Activated CD4-positive, alpha-beta memory T cell treated with anti-CD3 and anti-CD28 coated beads for 36 hours (primary cell): Measurements from ENCODE around the gene AOC2. TPM values are rescaled to one million over a fixed set of nuclear protein-coding genes. Genes with fewer than 3 reads are reported as not detected.
"Not testable (repeated sequence)": the region's sequence is repeated elsewhere in the genome, so short reads cannot be mapped to it uniquely, and the experiment has no call there.

Experiments used
- CTCF ChIA-PET: fragments of 350-600 bp; sonication (Branson Sonifier 250); formaldehyde crosslinking; loops from one replicate; lab custom pipeline; 2021; ENCODE audit warnings: antibody characterized with exemption, inconsistent platforms; lab: Charles Lee
- POLR2A ChIA-PET: fragments of 350-600 bp; sonication (Branson Sonifier 250); formaldehyde crosslinking; loops from one replicate; lab custom pipeline; 2021; ENCODE audit warnings: antibody characterized with exemption; lab: Charles Lee
- DNase-seq: peaks from one replicate; pipeline ENCODE4 v3.0.0-alpha.2; 2020
- H3K27ac Mint-ChIP-seq: one replicate; pipeline ENCODE4 v1.8.0; 2021; ENCODE audit warnings: mixed read lengths
- H3K27me3 Mint-ChIP-seq: one replicate; pipeline ENCODE4 v1.8.0; 2021; ENCODE audit warnings: mixed read lengths
- H3K36me3 Mint-ChIP-seq: one replicate; pipeline ENCODE4 v1.8.0; 2021; ENCODE audit warnings: mixed read lengths
- H3K4me1 Mint-ChIP-seq: one replicate; pipeline ENCODE4 v1.8.0; 2021; ENCODE audit warnings: low read depth, mixed read lengths
- H3K4me3 Mint-ChIP-seq: one replicate; pipeline ENCODE4 v1.8.0; 2021; ENCODE audit warnings: mild to moderate bottlenecking, mixed read lengths
- H3K9me3 Mint-ChIP-seq: one replicate; pipeline ENCODE4 v1.8.0; 2021; ENCODE audit warnings: mixed read lengths
- intact Hi-C: fragments of 100-400 bp; cut with micrococcal nuclease; formaldehyde crosslinking; loops from one replicate; pipeline ENCODE4 v1.15.1; 2023
- total RNA-seq, 2 experiments: library from RNA; stranded (reverse); gene quantifications; one replicate each; pipeline ENCODE4 v1.2.3, GENCODE V29; 2021

Gene AOC2
- total RNA-seq, 2 experiments from 2014 or later, result 1.7 to 2.0 TPM

DNA sequence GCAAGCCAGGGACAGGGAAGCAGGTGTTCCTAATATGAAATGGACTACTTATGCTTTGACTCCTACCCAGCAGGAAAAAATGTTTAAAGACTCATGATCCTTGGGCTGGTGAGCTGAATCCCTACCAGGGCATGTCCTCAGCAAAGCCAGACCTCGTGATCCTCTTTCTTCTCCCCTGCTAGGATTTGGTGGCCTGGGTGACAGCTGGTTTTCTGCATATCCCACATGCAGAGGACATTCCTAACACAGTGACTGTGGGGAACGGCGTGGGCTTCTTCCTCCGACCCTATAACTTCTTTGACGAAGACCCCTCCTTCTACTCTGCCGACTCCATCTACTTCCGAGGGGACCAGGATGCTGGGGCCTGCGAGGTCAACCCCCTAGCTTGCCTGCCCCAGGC is 11.7 kb downstream of the AOC2 start:
- intact Hi-C loops, result not testable (repeated sequence)

GRCh38 chr17:42856516-42856915 is 12.1 kb downstream of the AOC2 start:
- DNase-seq, H3K27me3 Mint-ChIP-seq, H3K4me3 Mint-ChIP-seq, intact Hi-C loops, H3K4me1 Mint-ChIP-seq, H3K27ac Mint-ChIP-seq, CTCF ChIA-PET, POLR2A ChIA-PET, H3K9me3 Mint-ChIP-seq, H3K36me3 Mint-ChIP-seq: not testable (repeated sequence)

More for the DNA sequence above, 11.7 kb downstream of the AOC2 start:
- H3K27me3 Mint-ChIP-seq, H3K9me3 Mint-ChIP-seq, H3K4me3 Mint-ChIP-seq, H3K27ac Mint-ChIP-seq, DNase-seq, H3K4me1 Mint-ChIP-seq, CTCF ChIA-PET, POLR2A ChIA-PET, H3K36me3 Mint-ChIP-seq: not testable (repeated sequence)

DNA sequence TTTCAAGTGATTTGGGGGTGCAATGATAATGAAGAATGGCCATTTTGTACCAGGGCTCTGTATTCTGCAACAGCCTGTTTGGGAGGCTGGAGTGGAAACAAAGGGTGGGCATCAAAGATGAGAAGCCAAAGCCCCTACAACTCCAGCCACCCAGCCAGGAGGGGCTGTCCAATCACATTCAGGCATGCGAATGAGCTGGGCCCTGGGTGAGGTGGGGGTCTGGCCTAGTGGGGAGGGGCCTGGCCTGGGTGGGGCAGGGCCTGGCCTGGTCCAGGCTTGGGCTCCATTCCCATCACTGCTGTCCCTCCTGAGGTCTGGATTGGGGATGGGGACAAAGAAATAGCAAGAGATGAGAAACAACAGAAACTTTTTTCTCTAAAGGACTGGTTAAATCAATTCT is 13.0 kb downstream of the AOC2 start:
- Mint-ChIP-seq H3K4me3 (no peak overlapping the region), H3K27ac (no peak overlapping the region), H3K27me3 (peaks cover 1% of the 10 kb centered on the region), H3K9me3 (no peaks in the 10 kb centered on the region), H3K4me1 (no peaks in the 10 kb centered on the region), H3K36me3 (peaks cover 3% of the 10 kb centered on the region)
- no peak for DNase-seq
- intact Hi-C loops, result no loop called here
- CTCF ChIA-PET, result no interaction called here
- POLR2A ChIA-PET, result no interaction called here

DNA sequence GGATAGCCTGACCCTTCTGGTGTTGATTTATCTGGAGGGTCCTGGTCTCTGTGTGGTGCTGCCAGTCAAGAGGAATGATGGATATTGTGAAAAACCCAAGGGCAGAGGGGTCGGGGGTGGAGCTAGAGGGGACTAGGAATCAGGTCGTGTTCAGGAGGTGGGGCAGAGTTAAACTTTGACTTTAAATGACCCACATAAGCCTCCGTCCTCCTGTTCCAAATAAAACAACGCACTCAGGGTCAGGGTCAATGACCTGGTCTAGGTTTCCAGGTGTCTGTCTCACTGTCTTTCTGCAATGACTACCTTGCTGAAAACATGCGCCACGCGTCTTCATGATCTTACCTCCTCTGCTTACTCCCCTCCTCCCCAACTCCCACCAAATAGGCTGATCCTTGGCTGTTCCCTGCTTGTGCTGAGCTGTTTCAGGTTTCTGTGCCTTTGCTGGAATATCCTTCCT is 21.3 kb downstream of the AOC2 start:
- CTCF ChIA-PET, result no interaction called here
- POLR2A ChIA-PET, result no interaction called here
- no peaks in the 10 kb centered on the region for H3K4me1 Mint-ChIP-seq
- H3K27ac Mint-ChIP-seq, result no peak overlapping the region
- no peaks in the 10 kb centered on the region for H3K36me3 Mint-ChIP-seq
- peaks cover 8% of the 10 kb centered on the region for H3K27me3 Mint-ChIP-seq
- H3K4me3 Mint-ChIP-seq, result no peak overlapping the region
- peaks cover 2% of the 10 kb centered on the region for H3K9me3 Mint-ChIP-seq
- DNase-seq, result no peak
- intact Hi-C loops, result no loop called here

GRCh38 chr17:42866216-42866615 is 21.8 kb downstream of the AOC2 start:
- Mint-ChIP-seq H3K4me1 (no peaks in the 10 kb centered on the region), H3K9me3 (peaks cover 2% of the 10 kb centered on the region), H3K4me3 (no peak overlapping the region), H3K27me3 (peaks cover 8% of the 10 kb centered on the region), H3K36me3 (no peaks in the 10 kb centered on the region), H3K27ac (no peak overlapping the region)
- DNase-seq, result no peak
- CTCF ChIA-PET, result no interaction called here
- intact Hi-C loops, result no loop called here
- POLR2A ChIA-PET, result no interaction called here

GRCh38 chr17:42866631-42867575 is 22.5 kb downstream of the AOC2 start:
- no peaks in the 10 kb centered on the region for H3K4me1 Mint-ChIP-seq
- peaks cover 2% of the 10 kb centered on the region for H3K9me3 Mint-ChIP-seq
- POLR2A ChIA-PET, result no interaction called here
- intact Hi-C loops, result no loop called here
- no peak overlapping the region for H3K27ac Mint-ChIP-seq
- peaks cover 8% of the 10 kb centered on the region for H3K27me3 Mint-ChIP-seq
- H3K36me3 Mint-ChIP-seq, result no peaks in the 10 kb centered on the region
- CTCF ChIA-PET, result no interaction called here
- DNase-seq, result no peak
- no peak overlapping the region for H3K4me3 Mint-ChIP-seq

DNA sequence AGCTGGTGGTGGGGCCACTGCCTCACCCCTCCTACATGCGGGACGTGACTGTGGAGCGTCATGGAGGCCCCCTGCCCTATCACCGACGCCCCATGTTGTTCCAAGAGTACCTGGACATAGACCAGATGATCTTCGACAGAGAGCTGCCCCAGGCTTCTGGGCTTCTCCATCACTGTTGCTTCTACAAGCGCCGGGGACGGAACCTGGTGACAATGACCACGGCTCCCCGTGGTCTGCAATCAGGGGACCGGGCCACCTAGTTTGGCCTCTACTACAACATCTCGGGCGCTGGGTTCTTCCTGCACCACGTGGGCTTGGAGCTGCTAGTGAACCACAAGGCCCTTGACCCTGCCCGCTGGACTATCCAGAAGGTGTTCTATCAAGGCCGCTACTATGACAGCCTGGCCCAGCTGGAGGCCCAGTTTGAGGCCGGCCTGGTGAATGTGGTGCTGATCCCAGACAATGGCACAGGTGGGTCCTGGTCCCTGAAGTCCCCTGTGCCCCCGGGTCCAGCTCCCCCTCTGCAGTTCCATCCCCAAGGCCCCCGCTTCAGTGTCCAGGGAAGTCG is 23.4 kb downstream of the AOC2 start:
- H3K4me3 Mint-ChIP-seq, POLR2A ChIA-PET, H3K27me3 Mint-ChIP-seq, H3K36me3 Mint-ChIP-seq, H3K4me1 Mint-ChIP-seq, CTCF ChIA-PET, H3K9me3 Mint-ChIP-seq, intact Hi-C loops, DNase-seq, H3K27ac Mint-ChIP-seq: not testable (repeated sequence)

- peaks cover 2% of the 10 kb centered on the region for H3K9me3 Mint-ChIP-seq
- intact Hi-C loops, result no loop called here
Measured at GRCh38 chr17:42868338-42868737, 24.0 kb downstream of the AOC2 start.

GRCh38 chr17:42871647-42872046 is 27.3 kb downstream of the AOC2 start:
- Mint-ChIP-seq H3K27ac (no peak overlapping the region), H3K4me3 (no peak overlapping the region), H3K36me3 (no peaks in the 10 kb centered on the region), H3K27me3 (peaks cover 5% of the 10 kb centered on the region), H3K9me3 (peaks cover 2% of the 10 kb centered on the region), H3K4me1 (no peaks in the 10 kb centered on the region)
- POLR2A ChIA-PET, result no interaction called here
- CTCF ChIA-PET, result no interaction called here
- intact Hi-C loops, result no loop called here
- DNase-seq, result no peak

More at GRCh38 chr17:42868338-42868737, 24.0 kb downstream of the AOC2 start:
- no peak for DNase-seq
- Mint-ChIP-seq H3K4me1 (no peaks in the 10 kb centered on the region), H3K27me3 (peaks cover 10% of the 10 kb centered on the region), H3K36me3 (no peaks in the 10 kb centered on the region), H3K27ac (no peak overlapping the region), H3K4me3 (no peak overlapping the region)
- ChIA-PET CTCF (no interaction called here), POLR2A (no interaction called here)

GRCh38 chr17:42872251-42872965 is 28.0 kb downstream of the AOC2 start:
- ChIA-PET CTCF (no interaction called here), POLR2A (no interaction called here)
- H3K4me3 Mint-ChIP-seq, result no peak overlapping the region
- no peaks in the 10 kb centered on the region for H3K4me1 Mint-ChIP-seq
- H3K9me3 Mint-ChIP-seq, result peaks cover 2% of the 10 kb centered on the region
- H3K27me3 Mint-ChIP-seq, result peaks cover 5% of the 10 kb centered on the region
- intact Hi-C loops, result no loop called here
- no peak for DNase-seq
- no peaks in the 10 kb centered on the region for H3K36me3 Mint-ChIP-seq
- no peak overlapping the region for H3K27ac Mint-ChIP-seq

- H3K4me3 Mint-ChIP-seq, result no peak overlapping the region
- peaks cover 5% of the 10 kb centered on the region for H3K27me3 Mint-ChIP-seq
- peaks cover 2% of the 10 kb centered on the region for H3K9me3 Mint-ChIP-seq
- intact Hi-C loops, result no loop called here
- ChIA-PET CTCF (no interaction called here), POLR2A (no interaction called here)
- H3K27ac Mint-ChIP-seq, result no peak overlapping the region
- DNase-seq, result no peak
- no peaks in the 10 kb centered on the region for H3K4me1 Mint-ChIP-seq
- H3K36me3 Mint-ChIP-seq, result no peaks in the 10 kb centered on the region
Measured at GRCh38 chr17:42873315-42873714, 28.9 kb downstream of the AOC2 start.

GRCh38 chr17:42873932-42874695 is 29.7 kb downstream of the AOC2 start:
- H3K27me3 Mint-ChIP-seq, H3K27ac Mint-ChIP-seq, H3K4me3 Mint-ChIP-seq, H3K4me1 Mint-ChIP-seq, intact Hi-C loops, DNase-seq, H3K36me3 Mint-ChIP-seq, POLR2A ChIA-PET, H3K9me3 Mint-ChIP-seq: not testable (repeated sequence)
- CTCF ChIA-PET, result interaction anchor here (1.0 kb wide), 1 partner anchor 50 kb away, joined by 3 read pairs; the partner anchor contains the start of gene BECN1
